Gastrocnemius medialis (tissue), 4 donors: ENCODE measurements around the gene GALNT17. TPM values are rescaled to one million over a fixed set of nuclear protein-coding genes. Genes with fewer than 3 reads are reported as not detected.

Experiments used
- ATAC-seq, 2 donors: fragments of 150-250 bp; one replicate each; pipeline ENCODE4 v1.9.1; 2016
- DNase-seq, 2 donors: peaks; one replicate each; pipeline ENCODE4 v3.0.0-alpha.2; 2019
- H3K27ac ChIP-seq, 4 donors: fragments of 200-600 bp; sonication (generic); 1 replicate in 1 of 4; 2 replicates in 3 of 4; pipeline ENCODE4 v1.5.1; 2016 to 2018; ENCODE audit warnings: mild to moderate bottlenecking in 2 of 4, moderate library complexity in 1 of 4
- H3K27me3 ChIP-seq, 3 donors: fragments of 200-600 bp; sonication (generic) in 2 of 3; 1 replicate in 1 of 3; 2 replicates in 2 of 3; pipeline versions ENCODE4 v1.5.1 to v1.6.0; 2016 to 2019; ENCODE audit warnings: mild to moderate bottlenecking in 1 of 3, moderate library complexity in 1 of 3
- H3K36me3 ChIP-seq, 2 donors: fragments of 200-600 bp; sonication (generic) in 1 of 2; one replicate each; pipeline ENCODE4 v1.5.1; 2017 to 2018
- H3K4me1 ChIP-seq, 2 donors: fragments of 200-600 bp; sonication (generic) in 1 of 2; one replicate each; pipeline ENCODE4 v1.5.1; 2016 to 2017; ENCODE audit warnings: mild to moderate bottlenecking in 2 of 2
- H3K4me3 ChIP-seq, 4 donors: fragments of 200-600 bp; sonication (generic) in 3 of 4; 1 replicate in 1 of 4; 2 replicates in 3 of 4; pipeline ENCODE4 v1.5.1; 2016 to 2019; ENCODE audit warnings: mild to moderate bottlenecking in 2 of 4
- H3K9me3 ChIP-seq, 3 donors: fragments of 200-600 bp; sonication (generic) in 2 of 3; 1 replicate in 1 of 3; 2 replicates in 2 of 3; pipeline ENCODE4 v1.5.1; 2016 to 2019
- POLR2A ChIP-seq, 2 donors: fragments of 450-650 bp; IDR thresholded peaks; one replicate each; pipeline ENCODE4 v1.6.1; 2017; ENCODE audit warnings: antibody characterized with exemption in 2 of 2, mild to moderate bottlenecking in 2 of 2, moderate library complexity in 2 of 2
- in situ Hi-C, 4 donors: fragments of 200-750 bp; cut with MboI; loops; one replicate each; pipeline versions ENCODE4 v1.15.0 to v1.8.0; 2017; ENCODE audit warnings: low sequenced_read_pairs in 4 of 4
- intact Hi-C: fragments of 100-400 bp; cut with DNase I; formaldehyde crosslinking; loops from one replicate; pipeline ENCODE4 v1.15.1; 2023; ENCODE audit warnings: low total_unique reads
- total RNA-seq, 4 donors: library from RNA; depleted of rRNA; stranded (reverse); fragments of >200 nt; gene quantifications; one replicate each; pipeline versions ENCODE4 v1.1.0 to v1.2.3, GENCODE V29; 2016
- TF ChIP-seq, protein P1 (sequence below), 5 experiments: fragments of 450-650 bp in 3 of 5; fragments of 200-600 bp in 2 of 5; sonication (generic) in 2 of 5; IDR thresholded peaks in 4 of 5; conservative IDR thresholded peaks in 1 of 5; 1 replicate in 4 of 5; 2 replicates in 1 of 5; pipeline ENCODE4 v1.5.1; 2016 to 2019; ENCODE audit warnings: antibody characterized with exemption in 5 of 5, mild to moderate bottlenecking in 3 of 5, moderate library complexity in 3 of 5

The GALNT17 gene
- total RNA-seq, 4 donors from 2014 or later: 1.9 to 13.0 (median 12.3) TPM

DNA sequence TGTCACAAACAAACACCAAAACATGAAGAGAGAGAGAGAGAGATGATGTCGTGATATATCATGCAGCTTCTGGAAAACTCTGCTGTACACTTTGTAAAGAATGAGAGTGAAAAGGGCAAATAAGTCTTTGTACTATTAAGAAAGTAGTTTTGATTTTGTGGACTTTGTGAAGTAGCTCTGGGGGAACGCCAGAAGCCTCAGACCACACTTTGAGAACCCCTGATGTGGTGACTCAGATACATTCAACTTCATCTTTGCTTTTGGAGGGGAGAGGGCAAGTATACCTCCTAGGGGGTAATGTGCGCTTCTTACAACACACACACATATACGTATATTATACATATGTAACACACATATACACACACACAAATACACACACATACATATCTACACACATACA lies 84.3 kb downstream of the GALNT17 start:
- DNase-seq (no peak), ATAC-seq (no peak)
- no peaks in the 10 kb centered on the region for H3K36me3 ChIP-seq
- H3K27ac ChIP-seq: no peak overlapping the region
- no peaks in the 10 kb centered on the region for H3K4me1 ChIP-seq
- in situ Hi-C loops (no loop called here), intact Hi-C loops (no loop called here)
- TF ChIP-seq, protein P1, sequence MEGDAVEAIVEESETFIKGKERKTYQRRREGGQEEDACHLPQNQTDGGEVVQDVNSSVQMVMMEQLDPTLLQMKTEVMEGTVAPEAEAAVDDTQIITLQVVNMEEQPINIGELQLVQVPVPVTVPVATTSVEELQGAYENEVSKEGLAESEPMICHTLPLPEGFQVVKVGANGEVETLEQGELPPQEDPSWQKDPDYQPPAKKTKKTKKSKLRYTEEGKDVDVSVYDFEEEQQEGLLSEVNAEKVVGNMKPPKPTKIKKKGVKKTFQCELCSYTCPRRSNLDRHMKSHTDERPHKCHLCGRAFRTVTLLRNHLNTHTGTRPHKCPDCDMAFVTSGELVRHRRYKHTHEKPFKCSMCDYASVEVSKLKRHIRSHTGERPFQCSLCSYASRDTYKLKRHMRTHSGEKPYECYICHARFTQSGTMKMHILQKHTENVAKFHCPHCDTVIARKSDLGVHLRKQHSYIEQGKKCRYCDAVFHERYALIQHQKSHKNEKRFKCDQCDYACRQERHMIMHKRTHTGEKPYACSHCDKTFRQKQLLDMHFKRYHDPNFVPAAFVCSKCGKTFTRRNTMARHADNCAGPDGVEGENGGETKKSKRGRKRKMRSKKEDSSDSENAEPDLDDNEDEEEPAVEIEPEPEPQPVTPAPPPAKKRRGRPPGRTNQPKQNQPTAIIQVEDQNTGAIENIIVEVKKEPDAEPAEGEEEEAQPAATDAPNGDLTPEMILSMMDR (IDR thresholded peaks at IDR 0.05 in 4 of 5, conservative IDR thresholded peaks at IDR 0.05 in 1 of 5): no peak
- TF ChIP-seq POLR2A (IDR thresholded peaks at IDR 0.05): no peak
- no peak overlapping the region for H3K4me3 ChIP-seq
- H3K9me3 ChIP-seq: no peaks in the 10 kb centered on the region
- H3K27me3 ChIP-seq: no peaks in the 10 kb centered on the region

DNA sequence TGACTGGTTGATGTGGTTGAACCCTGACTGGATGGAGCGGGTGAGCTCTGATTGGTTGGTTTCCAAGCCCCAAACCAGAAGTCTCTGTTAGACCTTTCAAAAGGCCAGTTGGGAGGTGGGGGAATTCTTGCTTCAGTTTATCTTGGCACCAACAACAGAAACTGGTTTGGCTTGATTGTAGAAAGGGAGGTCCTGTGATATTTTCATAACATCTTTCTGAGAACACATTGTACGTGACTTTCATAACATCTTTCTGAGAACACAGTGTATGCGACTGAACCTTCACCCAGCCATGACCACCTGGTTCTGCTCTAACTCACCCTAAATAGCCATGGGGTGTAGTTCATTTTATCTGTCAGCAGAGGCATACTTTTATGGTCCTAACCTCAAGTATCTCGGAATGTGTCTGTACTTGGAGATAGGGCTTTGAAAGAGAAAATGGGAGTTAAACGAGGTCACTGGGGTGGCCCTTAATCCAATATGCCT lies 88.3 kb downstream of the GALNT17 start:
- no peak overlapping the region for H3K4me3 ChIP-seq
- in situ Hi-C loops: no loop called here

DNA sequence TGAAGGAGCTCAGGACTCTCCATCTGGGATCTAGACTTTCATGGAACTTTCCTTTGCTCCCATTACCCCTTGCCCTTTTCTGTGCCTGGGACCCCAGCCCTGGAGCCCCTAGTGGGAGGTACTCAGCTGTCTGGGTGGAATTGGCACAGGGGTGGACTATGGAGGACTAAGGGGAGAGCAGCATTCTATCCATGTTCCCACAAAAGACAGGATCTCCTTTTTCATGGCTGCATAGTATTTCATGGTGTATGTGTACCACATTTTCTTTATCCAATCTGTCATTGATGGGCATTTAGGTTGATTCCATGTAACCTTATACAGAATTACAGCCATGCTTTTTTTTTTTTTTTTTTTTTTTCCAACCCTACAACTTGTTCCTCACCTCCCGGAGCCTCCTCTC lies 89.1 kb downstream of the GALNT17 start:
- Histone ChIP-seq H3K9me3 (no peaks in the 10 kb centered on the region), H3K27ac (no peak overlapping the region), H3K4me1 (no peaks in the 10 kb centered on the region), H3K27me3 (no peaks in the 10 kb centered on the region), H3K36me3 (no peaks in the 10 kb centered on the region), H3K4me3 (no peak overlapping the region)
- ATAC-seq (no peak), DNase-seq (no peak)
- in situ Hi-C loops: no loop called here
- intact Hi-C loops: no loop called here
- TF ChIP-seq, protein P1 (IDR thresholded peaks at IDR 0.05 in 4 of 5, conservative IDR thresholded peaks at IDR 0.05 in 1 of 5): no peak
- TF ChIP-seq POLR2A (IDR thresholded peaks at IDR 0.05): no peak

More for the DNA sequence above, 88.3 kb downstream of the GALNT17 start:
- no peak for DNase-seq
- no peaks in the 10 kb centered on the region for H3K4me1 ChIP-seq
- no peaks in the 10 kb centered on the region for H3K36me3 ChIP-seq
- H3K9me3 ChIP-seq: no peaks in the 10 kb centered on the region
- H3K27me3 ChIP-seq: no peaks in the 10 kb centered on the region
- TF ChIP-seq, protein P1 (IDR thresholded peaks at IDR 0.05 in 4 of 5, conservative IDR thresholded peaks at IDR 0.05 in 1 of 5): peak in 1 of 5 experiments; percentile 14
- TF ChIP-seq POLR2A (IDR thresholded peaks at IDR 0.05): no peak
- no peak for ATAC-seq
- intact Hi-C loops: no loop called here
- H3K27ac ChIP-seq: no peak overlapping the region

DNA sequence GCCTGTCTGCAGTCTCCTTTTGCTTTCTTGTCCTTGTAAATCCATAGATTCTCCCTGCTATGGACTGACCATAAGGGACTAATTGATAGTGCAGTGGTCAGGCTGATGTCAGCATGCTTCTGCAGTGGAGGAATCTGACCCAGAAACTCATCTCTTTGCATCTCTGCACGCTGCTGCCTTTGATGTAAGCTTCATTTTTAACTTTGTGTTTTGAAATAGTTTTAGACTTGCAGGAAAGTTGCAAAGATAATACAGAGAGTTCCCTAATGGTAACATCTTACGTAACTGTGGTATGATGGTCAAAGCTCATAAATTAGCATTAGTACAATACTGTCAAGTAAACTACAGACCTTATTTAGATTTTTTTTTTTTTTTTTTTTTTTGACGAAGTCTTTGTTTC lies 89.6 kb downstream of the GALNT17 start:
- intact Hi-C loops: no loop called here

More for the DNA sequence above, 89.6 kb downstream of the GALNT17 start:
- DNase-seq (no peak), ATAC-seq (no peak)
- Histone ChIP-seq H3K4me3 (no peak overlapping the region), H3K9me3 (no peaks in the 10 kb centered on the region), H3K36me3 (no peaks in the 10 kb centered on the region), H3K27ac (no peak overlapping the region), H3K4me1 (no peaks in the 10 kb centered on the region), H3K27me3 (no peaks in the 10 kb centered on the region)
- in situ Hi-C loops: no loop called here
- TF ChIP-seq, protein P1 (IDR thresholded peaks at IDR 0.05 in 4 of 5, conservative IDR thresholded peaks at IDR 0.05 in 1 of 5): no peak
- TF ChIP-seq POLR2A (IDR thresholded peaks at IDR 0.05): no peak
